Cardiac muscle cell (in vitro differentiated cells and primary cell): ENCODE results near the gene ITM2C. TPM values are rescaled to one million over a fixed set of nuclear protein-coding genes. Genes with fewer than 3 reads are reported as not detected.

Source experiments
- DNase-seq, 2 donors: peaks; one replicate each; pipeline versions ENCODE4 v3.0.0 to v3.0.0-alpha.2; 2010 to 2017; ENCODE audit warnings: low read depth in 1 of 2, low spot score in 1 of 2
- H3K27ac ChIP-seq: fragments of 200-600 bp; sonication (generic); 2 replicates; pipeline ENCODE4 v1.5.1; 2016
- H3K27me3 ChIP-seq: fragments of 200-600 bp; sonication (generic); 2 replicates; pipeline ENCODE4 v1.6.0; 2016; ENCODE audit warnings: control low read depth
- H3K36me3 ChIP-seq: fragments of 200-600 bp; sonication (generic); 2 replicates; pipeline ENCODE4 v1.5.1; 2016; ENCODE audit warnings: control low read depth
- H3K4me1 ChIP-seq: fragments of 200-600 bp; sonication (generic); 2 replicates; pipeline ENCODE4 v1.8.1; 2017; ENCODE audit warnings: low read depth, mild to moderate bottlenecking, mixed run types
- H3K4me3 ChIP-seq: fragments of 200-600 bp; sonication (generic); 2 replicates; pipeline ENCODE4 v1.5.1; 2016; ENCODE audit warnings: mild to moderate bottlenecking
- H3K9me3 ChIP-seq: fragments of 200-600 bp; sonication (generic); 2 replicates; pipeline ENCODE4 v1.5.1; 2017; ENCODE audit warnings: low read depth, mild to moderate bottlenecking, control low read depth
- polyA plus RNA-seq: library from polyadenylated mRNA; unstranded; fragments of >200 nt; fragmentation: Nextera tagmentation; extraction: Ambion mirVana; gene quantifications from 2 replicates; pipeline ENCODE4 v1.2.1, GENCODE V29; 2016
- total RNA-seq: library from RNA; depleted of rRNA; stranded (reverse); fragments of >200 nt; gene quantifications from 2 replicates; pipeline ENCODE4 v1.2.3, GENCODE V29; 2016
- TF ChIP-seq, protein P1 (sequence below): IDR thresholded peaks from 2 replicates; pipeline ENCODE4 v1.5.1; 2012; ENCODE audit warnings: low read depth, mild to moderate bottlenecking, low read length

ITM2C gene
- total and polyA plus RNA-seq, 2 experiments from 2014 or later = 411 to 484 TPM

DNA sequence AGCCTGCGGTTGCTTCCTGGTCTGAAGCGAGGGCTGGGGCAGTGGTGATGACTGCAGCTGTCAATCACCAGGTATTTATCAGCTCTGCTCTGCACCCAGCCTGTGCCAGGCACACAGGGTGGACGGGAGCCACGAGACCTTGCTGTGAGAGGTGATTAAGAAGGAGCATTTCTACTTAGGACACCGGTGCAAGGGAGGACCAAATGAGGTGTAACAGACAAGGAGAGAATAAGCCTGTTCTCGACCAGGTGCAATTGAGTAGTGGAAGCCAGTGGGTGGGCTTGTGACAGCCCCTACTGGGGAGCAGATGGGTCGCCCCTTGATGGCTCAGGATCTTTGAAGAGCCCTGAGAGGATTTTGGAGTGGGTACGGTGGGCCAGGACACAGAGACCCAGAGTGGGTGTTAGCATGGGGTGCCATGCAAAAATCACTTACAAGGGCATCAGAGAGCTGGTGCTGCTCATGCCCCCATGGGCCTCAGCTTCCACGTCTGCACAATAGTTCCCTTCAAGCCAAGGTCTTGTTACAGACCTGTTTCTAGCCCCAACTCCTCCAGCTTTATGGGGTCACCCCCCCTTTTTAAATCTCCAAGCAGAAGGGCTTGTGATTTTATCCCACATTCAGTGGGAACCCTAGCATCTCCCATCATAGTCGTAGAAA is 35.7 kb downstream of the ITM2C start:
- no peak overlapping the region for H3K27ac ChIP-seq

DNA sequence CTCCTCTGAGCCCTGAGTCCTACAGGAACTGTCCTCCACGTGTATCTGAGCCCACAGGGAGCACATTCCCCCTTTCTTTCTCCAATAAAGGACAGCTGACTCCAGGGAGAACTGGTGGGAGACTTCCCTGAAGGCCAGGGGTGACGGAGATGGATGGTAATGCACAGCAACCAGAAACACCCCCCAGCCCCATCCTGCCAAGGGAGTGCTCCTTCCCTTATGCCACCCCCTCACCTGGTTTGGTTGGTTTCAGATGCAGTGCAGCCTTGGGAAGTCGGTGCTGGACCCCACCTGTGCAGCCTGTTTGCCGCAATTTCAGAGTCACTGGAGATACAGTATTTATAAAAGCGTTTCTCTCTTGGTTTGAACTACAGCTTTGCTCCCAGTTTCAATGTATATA is 36.3 kb downstream of the ITM2C start:
- H3K27ac ChIP-seq = no peak overlapping the region
- H3K36me3 ChIP-seq = no peaks in the 10 kb centered on the region
- no peak for DNase-seq
- H3K4me1 ChIP-seq = peaks cover 15% of the 10 kb centered on the region
- H3K27me3 ChIP-seq = peaks cover 8% of the 10 kb centered on the region
- no peaks in the 10 kb centered on the region for H3K9me3 ChIP-seq
- H3K4me3 ChIP-seq = no peak overlapping the region
- TF ChIP-seq, protein P1, sequence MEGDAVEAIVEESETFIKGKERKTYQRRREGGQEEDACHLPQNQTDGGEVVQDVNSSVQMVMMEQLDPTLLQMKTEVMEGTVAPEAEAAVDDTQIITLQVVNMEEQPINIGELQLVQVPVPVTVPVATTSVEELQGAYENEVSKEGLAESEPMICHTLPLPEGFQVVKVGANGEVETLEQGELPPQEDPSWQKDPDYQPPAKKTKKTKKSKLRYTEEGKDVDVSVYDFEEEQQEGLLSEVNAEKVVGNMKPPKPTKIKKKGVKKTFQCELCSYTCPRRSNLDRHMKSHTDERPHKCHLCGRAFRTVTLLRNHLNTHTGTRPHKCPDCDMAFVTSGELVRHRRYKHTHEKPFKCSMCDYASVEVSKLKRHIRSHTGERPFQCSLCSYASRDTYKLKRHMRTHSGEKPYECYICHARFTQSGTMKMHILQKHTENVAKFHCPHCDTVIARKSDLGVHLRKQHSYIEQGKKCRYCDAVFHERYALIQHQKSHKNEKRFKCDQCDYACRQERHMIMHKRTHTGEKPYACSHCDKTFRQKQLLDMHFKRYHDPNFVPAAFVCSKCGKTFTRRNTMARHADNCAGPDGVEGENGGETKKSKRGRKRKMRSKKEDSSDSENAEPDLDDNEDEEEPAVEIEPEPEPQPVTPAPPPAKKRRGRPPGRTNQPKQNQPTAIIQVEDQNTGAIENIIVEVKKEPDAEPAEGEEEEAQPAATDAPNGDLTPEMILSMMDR = no peak

More for the DNA sequence above, 35.7 kb downstream of the ITM2C start:
- Histone ChIP-seq H3K4me3 (no peak overlapping the region), H3K36me3 (no peaks in the 10 kb centered on the region), H3K9me3 (no peaks in the 10 kb centered on the region), H3K4me1 (peaks cover 10% of the 10 kb centered on the region), H3K27me3 (peaks cover 8% of the 10 kb centered on the region)
- no peak for DNase-seq
- TF ChIP-seq, protein P1 = no peak

DNA sequence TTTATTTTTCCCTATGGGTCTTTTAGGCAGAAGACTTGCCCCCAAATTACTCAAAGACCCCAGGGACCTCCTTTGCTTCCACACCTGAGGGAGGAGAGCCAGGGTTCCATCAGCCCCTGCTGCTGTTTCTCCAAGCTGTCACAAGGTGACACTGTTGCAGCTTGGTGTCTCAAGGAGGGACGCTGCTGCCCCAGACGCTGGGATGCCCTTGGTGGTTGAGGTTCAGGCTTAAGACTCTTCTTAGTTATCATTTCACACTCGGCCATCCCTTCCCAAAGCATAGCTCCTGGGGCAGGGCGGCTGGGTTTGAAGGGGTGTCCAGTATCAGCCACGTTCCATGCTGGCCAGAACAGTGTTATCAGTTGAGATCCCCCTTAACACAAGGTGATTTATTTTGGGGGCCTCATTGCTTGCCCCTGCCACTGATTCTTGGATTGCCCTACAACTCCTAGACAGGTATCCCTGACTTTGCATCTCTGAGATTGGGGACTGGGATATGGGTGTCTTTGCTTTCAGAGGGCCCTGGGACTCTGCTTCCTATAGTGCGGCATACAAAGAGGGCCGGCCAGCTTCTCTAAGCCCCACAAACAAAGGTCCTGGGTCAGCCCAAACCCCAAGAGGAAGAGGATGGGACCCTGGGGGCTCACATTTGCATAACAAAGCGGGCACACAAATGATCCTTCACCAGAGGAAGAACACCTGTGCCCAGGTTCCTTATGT is 37.6 kb downstream of the ITM2C start:
- H3K4me1 ChIP-seq = peaks cover 21% of the 10 kb centered on the region
- DNase-seq = peak; percentile 58 to 85
- H3K27me3 ChIP-seq = peaks cover 8% of the 10 kb centered on the region
- H3K9me3 ChIP-seq = no peaks in the 10 kb centered on the region
- H3K36me3 ChIP-seq = no peaks in the 10 kb centered on the region
- no peak overlapping the region for H3K27ac ChIP-seq
- no peak overlapping the region for H3K4me3 ChIP-seq
- TF ChIP-seq, protein P1 = peak; percentile 93

DNA sequence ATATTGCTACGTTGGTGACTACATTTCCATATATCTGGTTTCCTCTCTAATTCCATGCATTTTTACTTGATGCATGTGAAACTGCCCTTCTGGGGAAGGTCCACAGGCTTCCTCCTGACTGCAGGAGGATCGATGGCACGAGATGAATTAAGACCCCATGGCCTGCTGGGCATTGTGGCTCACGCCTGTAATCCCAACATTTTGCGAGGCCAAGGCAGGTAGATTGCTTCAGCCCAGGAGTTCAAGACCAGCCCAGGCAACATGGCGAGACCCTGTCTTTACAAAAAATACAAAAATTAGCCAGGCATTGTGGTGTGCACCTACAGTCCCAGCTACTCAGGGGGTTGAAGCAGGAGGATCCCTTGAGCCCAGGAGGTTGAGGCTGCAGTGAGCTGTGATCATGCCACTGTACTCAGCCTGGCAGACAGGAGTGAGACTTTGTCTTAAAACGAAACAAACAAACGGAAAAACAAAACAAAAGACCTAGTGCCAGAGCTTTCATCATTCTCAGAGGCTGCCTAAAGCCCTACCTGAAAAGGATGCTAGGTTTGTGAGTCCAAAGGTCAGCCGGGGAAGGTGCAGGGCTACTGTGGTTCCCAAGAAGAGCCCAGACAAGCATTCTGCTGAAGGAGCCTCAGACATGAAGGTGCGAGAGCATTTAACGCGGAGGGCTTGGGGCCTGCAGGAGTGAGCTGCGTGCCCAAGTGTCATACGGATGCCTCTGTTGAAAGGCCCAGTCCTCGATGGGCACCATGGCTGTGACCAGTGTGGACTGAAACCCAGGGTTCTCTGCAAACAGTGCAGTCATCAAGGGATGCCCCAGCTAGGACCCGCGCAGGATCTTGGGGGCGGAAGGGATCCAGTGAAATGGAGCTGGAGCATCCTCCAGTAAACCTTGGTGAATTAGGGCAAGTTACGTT is 38.7 kb downstream of the ITM2C start:
- no peak for DNase-seq
- no peaks in the 10 kb centered on the region for H3K36me3 ChIP-seq
- H3K27ac ChIP-seq = no peak overlapping the region
- no peak overlapping the region for H3K4me3 ChIP-seq
- H3K9me3 ChIP-seq = no peaks in the 10 kb centered on the region
- peaks cover 8% of the 10 kb centered on the region for H3K27me3 ChIP-seq
- H3K4me1 ChIP-seq = peaks cover 23% of the 10 kb centered on the region
- TF ChIP-seq, protein P1 = no peak

DNA sequence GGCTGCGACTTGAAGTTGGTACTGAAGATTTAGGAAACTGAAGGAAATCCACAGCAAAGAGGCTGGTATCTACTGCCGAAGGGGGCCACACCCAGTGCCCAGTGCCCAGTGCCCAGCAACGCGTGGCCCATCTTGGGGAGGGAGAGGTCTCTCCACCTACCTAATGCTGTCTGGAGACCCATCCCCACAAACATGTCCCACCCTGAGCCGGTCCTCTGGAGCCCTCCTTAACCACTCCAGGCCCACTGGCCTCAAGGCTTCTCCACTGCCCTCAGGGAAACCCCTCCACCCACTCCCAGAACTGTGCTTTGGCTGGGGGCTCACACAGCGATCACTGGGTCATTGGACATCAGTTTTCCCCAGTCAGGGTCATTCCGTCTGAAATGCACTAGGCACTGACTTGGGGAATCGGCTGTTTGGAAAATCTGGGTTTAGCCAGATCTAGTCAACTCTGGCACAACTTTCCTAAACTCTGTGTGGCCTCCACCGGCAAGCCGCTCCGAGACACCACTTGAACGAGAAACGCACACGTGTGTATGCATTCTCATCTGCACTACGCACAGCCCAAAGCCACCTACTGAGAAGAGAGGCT is 40.2 kb downstream of the ITM2C start:
- H3K36me3 ChIP-seq = no peaks in the 10 kb centered on the region
- TF ChIP-seq, protein P1 = no peak
- peaks cover 23% of the 10 kb centered on the region for H3K4me1 ChIP-seq
- DNase-seq = no peak
- H3K27ac ChIP-seq = no peak overlapping the region
- no peaks in the 10 kb centered on the region for H3K9me3 ChIP-seq
- H3K27me3 ChIP-seq = peaks cover 10% of the 10 kb centered on the region
- no peak overlapping the region for H3K4me3 ChIP-seq
